A172 (cell line): ENCODE data around the gene DPEP2. TPM values are rescaled to one million over a fixed set of nuclear protein-coding genes. Genes with fewer than 3 reads are reported as not detected.
A peak's percentile ranks its signal among the peaks of the same experiment; 100 is the strongest.
"Not testable (repeated sequence)": the region's sequence is repeated elsewhere in the genome, so short reads cannot be mapped to it uniquely, and the experiment has no call there.

Experiments used
- DNase-seq: peaks from one replicate; pipeline ENCODE4 v3.0.0-alpha.2; 2015; ENCODE audit warnings: low spot score
- total RNA-seq: library from RNA; depleted of rRNA; stranded (reverse); fragments of >200 nt; shearing (Covaris generic); gene quantifications from 2 replicates; pipeline ENCODE4 v1.2.3, GENCODE V29; 2014

DPEP2 gene
- total RNA-seq, 1 experiment from 2014 or later, result not detected

DNA sequence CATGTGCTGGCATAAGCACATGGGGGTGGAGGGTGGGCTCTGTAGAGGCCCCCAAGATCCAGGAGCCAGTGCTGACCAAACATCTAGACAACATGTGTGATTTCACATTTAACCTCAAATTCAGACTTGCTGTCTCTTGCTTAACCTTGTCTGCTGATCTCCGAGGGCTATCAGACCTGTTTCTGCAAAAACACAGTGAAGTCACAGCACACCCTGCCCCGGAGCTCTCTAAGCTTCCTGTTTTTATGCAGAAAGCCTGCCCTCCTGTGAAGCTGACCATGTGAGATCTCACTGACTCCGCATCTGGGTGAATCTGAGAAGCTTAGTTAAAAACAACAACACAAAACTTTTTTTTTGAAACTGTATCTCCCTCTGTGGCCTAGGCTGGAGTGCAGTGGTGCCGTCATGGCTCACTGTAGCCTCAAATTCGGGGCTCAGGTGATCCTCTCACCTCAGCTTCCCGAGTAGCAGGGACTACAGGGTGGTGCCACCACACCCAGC lies 6.6 kb upstream of the DPEP2 start:
- no peak for DNase-seq

DNA sequence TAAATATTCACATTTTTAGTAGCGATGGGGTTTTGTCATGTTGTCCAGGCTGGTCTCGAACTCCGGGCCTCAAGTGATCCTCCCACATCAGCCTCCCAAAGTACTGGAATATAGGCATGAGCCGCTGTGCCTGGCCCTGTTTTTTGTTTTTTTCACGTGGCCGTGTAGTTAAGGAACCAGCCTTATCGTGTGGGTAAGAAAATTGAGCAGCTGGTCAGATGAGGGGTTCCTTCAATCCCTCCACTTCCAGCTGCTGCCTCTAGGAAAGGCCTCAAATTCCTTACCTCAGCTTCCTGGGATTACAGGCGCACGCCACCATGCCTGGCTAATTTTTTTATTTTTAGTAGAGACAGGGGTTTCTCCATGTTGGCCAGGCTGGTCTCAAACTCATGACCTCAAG lies 5.9 kb upstream of the DPEP2 start:
- no peak for DNase-seq

- DNase-seq, result no peak
Measured at GRCh38 chr16:68003031-68003430, 3.7 kb upstream of the DPEP2 start.

DNA sequence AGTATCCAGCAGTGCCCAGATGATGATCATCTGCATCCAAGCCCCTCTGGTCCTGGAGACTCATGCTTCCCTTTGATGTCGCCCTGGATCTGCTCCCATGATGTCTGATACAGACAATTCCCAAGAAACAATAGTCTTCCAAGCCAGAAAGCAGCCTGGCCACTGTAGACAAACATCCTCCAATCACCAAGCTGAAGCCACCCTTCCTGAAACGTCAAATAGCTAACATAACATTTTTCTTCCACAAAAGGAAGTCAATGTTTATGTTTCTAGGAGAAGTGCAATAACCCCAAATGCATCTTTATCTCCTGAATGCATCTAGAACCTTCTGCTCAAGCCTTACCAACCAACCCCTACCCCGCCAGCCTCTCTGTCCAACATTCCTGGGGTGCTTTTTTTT lies 1.2 kb upstream of the DPEP2 start:
- DNase-seq, result no peak

DNA sequence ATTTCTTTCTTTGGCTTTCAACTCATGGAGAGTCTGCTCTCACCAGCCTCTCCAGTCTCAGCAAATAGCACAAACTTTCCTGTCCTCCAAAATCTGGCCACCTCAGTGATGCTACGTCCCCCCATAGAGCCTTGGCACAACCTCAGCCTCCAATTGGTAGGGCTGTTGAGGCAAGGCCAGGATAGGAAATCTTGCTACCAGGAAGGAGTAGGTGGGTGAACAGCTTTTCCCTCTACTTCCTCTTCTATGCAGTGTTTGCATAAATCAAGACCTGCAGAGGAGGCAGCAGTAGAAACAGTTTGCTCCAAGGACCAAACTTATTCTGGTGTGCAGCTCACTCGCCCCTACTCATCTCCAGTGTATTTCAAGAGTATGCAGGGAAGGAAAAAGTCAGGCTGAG lies 701 bp upstream of the DPEP2 start:
- no peak for DNase-seq

DNA sequence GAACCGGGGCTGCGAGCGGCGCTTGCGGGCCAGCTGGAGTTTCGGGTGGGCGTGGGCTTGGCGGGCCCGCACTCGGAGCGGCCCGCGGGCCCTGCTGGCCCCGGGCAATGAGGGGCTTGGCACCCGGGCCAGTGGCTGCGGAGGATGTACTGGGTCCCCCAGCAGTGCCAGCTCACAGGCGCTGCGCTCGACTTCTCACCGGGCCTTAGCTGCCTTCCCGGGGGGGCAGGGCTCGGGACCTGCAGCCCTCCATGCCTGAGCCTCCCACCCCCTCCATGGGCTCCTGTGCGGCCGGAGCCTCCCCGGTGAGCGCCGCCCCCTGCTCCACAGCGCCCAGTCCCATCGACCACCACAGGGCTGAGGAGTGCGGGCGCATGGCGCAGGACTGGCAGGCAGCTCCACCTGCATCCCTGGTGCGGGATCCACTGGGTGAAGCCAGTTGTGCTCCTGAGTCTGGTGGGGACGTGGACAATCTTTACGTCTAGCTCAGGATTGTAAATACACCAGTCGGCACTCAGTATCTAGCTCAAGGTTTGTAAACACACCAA lies 979 bp downstream of the DPEP2 start:
- not testable (repeated sequence) for DNase-seq

DNA sequence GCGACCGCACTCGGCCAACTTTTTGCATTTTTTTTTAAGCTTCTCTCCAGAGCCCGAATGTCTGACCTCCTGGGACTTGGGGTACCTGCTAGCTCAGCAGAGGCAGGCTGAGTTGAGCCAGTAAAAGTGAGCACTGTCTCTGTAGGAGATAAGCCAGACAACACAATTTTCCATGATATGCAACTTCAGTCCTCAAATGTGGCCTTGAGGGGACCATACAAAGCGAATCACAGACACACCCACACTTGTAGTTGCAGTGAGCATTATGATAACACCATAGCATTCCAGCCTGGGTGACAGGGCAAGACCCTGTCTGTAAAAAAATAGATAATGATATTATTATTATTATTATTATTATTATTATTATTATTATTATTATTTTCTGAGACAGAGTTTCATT lies 2.6 kb downstream of the DPEP2 start:
- no peak for DNase-seq

DNA sequence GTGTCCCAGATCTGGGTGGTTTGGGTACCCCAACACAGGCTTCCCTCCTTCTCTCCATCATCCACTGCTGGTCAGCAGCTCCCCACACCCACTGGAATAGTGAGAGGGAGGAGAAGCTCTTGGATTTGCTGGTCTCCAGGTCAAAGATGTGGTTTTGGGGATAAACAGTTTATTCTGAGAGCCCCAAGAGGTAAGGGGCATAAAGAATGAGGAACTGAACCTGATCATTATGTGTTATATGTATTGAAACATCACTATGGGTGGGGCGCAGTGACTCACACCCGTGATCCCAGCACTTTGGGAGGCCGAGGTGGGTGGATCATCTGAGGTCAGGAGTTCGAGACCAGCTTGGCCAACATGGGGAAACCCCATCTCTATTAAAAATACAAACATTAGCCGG lies 3.9 kb downstream of the DPEP2 start:
- DNase-seq, result no peak

DNA sequence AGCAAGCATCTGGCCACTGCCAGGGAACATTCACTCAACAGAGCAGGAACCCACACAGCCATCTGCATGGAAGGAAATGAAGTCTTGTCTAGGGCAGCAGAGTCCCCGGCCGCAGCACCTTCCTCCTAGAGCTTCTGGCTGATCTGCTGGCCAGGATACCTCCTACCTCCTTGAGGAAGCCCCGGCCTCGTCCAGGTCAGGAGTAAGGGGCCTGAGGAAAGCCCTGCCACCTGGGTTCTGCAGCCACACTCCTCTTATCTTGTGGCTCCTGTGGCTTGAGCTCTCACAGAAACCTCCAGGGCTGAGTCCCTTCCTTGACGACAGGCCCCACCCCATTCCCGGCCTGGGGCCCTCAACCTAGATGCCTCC lies 5.3 kb downstream of the DPEP2 start:
- DNase-seq, result not testable (repeated sequence)

GRCh38 chr16:67993207-67994039 lies 5.9 kb downstream of the DPEP2 start:
- DNase-seq, result peak; percentile 23

DNA sequence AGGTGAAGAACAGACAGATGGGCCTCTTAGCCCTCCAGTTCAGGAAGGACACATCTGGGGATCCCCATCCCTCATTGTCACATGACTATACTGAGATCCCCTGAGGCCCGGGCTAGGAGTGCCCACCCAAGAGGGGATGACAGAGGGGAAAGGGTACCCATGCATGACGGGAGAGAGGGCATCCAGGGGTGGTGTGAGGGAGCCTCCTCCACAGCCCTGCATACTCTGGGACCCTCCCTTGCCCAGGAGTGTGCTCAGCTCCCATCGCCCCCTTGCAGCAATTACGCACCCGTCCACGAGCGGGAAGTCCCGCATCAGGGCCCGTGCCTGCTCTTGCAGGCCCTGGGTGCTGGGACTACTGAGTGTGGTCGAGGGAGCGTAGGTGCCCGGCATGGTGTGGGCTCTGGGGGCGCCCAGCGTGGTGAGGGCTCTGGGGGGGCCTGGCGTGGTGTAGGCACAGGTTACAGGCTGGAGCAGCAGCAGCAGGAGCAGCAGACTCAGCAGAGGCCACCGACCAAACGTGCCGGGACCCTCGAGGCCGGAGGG lies 6.5 kb downstream of the DPEP2 start:
- DNase-seq, result no peak

- DNase-seq, result no peak
Measured at GRCh38 chr16:67990018-67990386, 9.3 kb downstream of the DPEP2 start.

DNA sequence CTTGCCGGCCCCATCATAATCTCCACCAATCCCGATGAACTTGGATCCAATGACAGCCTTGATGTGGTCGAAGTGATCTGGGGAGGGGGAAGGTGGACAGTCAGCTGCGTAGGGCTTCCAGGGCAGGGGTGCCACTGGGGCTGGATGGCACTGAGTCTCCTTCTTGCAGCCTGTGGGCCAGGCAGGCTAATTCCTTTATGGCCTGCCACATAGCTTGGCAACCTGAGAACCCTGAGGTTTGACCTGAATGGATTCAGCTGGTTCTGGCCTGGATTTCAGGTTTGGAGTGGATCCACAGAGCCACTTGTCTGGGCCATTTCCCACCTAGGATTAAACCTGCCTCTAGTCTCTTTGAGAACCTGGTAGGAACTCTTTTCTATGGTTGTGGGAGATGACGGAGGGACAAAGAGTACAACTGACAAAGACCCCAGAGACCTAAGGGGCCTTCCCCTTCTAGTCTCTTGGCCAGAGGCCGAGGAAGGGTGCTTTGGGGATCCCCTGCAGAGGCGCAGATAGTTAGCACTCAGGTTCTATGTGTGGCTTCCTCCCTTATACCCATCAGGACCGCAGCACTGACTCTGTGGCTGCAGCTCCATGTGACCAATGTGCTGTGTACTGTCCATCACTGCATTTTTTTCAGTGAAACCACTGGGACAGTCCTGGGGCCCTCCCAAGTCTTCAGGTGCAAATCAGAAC lies 9.8 kb downstream of the DPEP2 start:
- DNase-seq, result no peak

GRCh38 chr16:67988675-67989074 lies 10.6 kb downstream of the DPEP2 start:
- DNase-seq, result no peak

DNA sequence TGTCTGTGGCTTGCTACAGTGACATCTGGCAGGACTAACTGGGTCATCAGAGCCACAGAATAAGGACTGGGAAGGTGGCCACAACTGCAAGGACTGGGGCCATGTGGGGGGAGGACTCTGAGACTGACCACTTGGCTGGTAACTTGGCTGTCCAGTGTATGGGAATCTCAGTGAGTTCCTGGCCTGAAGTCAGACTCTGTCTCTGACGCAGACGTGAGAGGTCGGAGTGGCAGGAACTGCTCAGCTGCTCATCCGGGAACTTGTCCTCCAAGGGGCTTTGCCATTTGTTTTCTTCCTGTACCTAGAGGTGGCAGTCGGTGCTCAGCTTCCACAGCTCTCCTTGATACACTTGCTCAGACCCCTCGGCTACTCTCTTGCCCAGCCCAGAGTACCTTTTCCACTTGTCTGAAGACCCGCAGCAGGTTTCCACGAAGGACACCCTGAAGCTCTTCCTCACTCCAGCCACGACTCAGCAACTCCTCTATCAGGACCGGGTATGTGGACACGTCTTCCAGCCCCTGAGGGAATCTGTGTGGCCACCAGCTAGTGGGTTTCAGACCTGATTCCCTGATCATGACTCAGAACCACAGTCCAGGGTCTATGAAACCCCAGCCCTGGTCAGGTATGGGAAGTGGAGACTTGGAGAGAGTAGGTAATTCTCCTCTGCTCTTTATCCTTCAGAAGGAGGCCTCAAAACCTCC lies 11.7 kb downstream of the DPEP2 start:
- no peak for DNase-seq

GRCh38 chr16:67986949-67987348 lies 12.3 kb downstream of the DPEP2 start:
- no peak for DNase-seq

DNA sequence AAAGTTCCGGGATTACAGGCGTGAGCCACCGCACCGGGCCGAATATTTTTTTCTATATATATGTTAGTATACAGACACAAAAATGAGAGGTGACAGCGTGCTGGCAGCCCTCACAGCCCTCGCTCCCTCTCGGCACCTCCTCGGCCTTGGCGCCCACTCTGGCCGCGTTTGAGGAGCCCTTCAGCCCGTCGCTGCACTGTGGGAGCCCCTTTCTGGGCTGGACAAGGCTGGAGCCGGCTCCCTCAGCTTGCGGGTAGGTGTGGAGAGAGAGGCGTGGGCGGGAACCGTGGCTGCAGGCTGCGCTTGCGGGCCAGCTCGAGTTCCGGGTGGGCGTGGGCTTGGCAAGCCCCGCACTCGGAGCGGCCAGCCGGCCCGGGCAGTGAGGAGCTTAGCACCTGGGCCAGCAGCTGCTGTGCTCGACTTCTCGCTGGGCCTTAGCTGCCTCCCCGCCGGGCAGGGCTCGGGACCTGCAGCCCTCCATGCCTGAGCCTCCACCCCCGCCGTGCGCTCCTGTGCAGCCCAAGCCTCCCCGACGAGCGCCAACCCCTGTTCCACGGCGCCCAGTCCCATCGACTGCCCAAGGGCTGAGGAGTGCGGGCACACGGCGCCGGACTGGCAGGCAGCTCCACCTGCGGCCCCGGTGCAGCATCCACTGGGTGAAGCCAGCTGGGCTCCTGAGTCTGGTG lies 17.1 kb downstream of the DPEP2 start:
- DNase-seq, result no peak

DNA sequence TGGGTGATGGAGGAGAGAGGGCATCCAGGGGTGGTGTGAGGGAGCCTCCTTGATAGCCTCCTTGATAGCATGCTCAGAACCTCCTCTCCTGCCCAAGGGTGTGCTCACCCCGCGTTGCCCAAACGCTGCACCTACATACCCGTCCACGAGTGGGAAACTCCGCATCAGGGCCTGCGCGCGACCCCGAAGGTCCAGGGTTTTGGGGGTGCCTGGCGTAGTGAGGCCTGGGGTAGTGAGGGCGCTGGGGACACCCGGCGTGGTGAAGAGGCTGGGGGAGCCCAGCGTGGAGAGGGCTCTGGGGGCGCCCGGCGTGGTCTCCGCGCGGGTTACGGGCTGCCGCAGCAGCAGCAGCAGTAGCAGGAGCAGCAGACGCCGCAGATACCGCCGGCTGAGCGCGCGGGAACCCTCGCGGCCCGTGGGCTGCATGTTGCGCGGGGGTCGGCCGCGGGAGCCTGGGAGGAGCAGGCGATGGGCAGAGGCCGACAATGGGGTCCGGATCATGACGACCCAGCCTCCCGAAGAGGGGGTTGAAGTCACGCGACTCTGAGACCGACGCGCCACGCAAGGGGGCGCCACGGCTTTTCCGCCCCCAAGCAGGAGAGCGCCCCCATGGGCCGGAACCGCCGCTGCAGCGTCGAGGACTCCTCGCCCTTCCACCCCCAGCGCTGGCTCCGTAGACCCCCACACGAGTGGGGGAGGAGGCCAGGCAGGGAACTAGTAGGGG lies 19.2 kb downstream of the DPEP2 start, which contains the start of gene DPEP3:
Gene DPEP3 (minus strand): TSS at position 545 of the 724 bp plus-strand sequence. CDS start 119 bp downstream, at position 426.
- DNase-seq, result no peak

DNA sequence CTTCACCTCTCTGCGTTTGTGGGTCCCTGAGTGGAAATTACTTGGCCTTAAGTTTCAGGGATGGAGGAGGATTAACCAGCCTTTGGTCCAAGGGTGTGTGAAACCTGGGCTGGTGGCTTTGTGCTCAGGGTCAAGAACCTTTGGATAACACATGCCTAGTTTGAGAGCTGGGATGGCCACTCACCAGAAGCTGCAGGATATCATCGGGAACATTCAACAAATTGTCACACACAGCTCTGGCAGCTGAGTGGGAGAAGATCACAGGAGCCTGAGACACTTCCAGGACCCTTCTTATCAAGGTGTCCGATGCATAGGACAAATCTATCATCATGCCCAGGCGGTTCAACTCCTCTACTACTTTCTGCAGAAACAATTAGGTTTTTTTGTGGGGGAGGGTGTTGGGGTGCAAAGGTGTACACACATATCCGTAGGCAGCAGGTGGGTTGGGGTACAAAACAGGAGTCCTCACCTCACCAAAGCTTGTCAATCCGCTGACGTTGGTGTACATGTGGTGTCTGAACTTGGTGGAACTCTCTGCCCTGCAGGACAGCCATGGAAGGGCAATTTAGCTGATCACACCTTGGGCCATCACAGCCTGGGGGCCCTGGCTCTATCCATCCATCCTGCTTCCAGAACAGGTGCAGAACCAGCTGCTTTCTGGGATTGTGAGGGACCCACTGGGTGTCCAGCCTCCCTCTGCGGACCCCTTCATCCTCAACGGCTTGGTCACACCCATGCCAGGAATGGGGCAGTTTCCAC lies 21.6 kb downstream of the DPEP2 start:
- DNase-seq, result no peak

GRCh38 chr16:67977005-67977404 lies 22.3 kb downstream of the DPEP2 start:
- DNase-seq, result no peak
